ENCODE results near the gene TRIM2. TPM values are rescaled to one million over a fixed set of nuclear protein-coding genes. Genes with fewer than 3 reads are reported as not detected.
A peak's percentile ranks its signal among the peaks of the same experiment; 100 is the strongest.

The TRIM2 gene
- total and polyA plus RNA-seq, 2 donors from 2014 or later: 23.3 to 122 TPM

DNA sequence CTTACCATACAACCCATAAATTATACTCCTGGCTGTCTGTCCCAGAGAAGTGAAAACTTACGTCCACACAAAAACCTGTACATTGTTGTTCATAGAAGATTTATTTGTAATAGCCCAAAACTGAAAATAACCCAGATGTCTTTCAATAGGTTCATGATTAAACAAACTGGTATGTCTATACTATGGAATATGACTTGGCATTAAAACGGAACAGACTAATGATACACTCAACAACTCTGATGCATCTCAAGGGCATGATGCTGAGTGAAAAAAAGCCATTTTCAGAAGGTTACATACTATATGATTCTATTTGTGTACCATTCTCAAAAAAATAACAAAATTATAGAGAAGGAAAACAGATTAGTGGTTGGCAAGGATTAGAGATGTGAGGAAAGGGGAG is 128.7 kb downstream of the TRIM2 start:
- no peaks in the 10 kb centered on the region for H3K9me3 ChIP-seq (ENCODE audit: control insufficient read depth in 2 of 3, insufficient read depth in 1 of 3, low read length in 3 of 3)
- H3K4me1 ChIP-seq (ENCODE audit: control insufficient read depth in 2 of 3, insufficient read depth in 2 of 3, low read depth in 1 of 3, low read length in 3 of 3): no peaks in the 10 kb centered on the region
- intact Hi-C loops (cut with DNase I): no loop called here
- DNase-seq (no peak), FAIRE-seq (no peak)
- H3K27ac ChIP-seq (ENCODE audit: low read depth in 2 of 2, low read length in 2 of 2): no peak overlapping the region
- no peak overlapping the region for H3K9ac ChIP-seq (ENCODE audit: low read length in 3 of 3)
- H3K4me3 ChIP-seq (ENCODE audit: low read length in 3 of 3): no peak overlapping the region
- H3K36me3 ChIP-seq (ENCODE audit: control insufficient read depth in 2 of 3, insufficient read depth in 3 of 3, low read length in 3 of 3): peaks cover 0 to 4% (median 0%) of the 10 kb centered on the region in 3 donors
- TF ChIP-seq, protein P1, sequence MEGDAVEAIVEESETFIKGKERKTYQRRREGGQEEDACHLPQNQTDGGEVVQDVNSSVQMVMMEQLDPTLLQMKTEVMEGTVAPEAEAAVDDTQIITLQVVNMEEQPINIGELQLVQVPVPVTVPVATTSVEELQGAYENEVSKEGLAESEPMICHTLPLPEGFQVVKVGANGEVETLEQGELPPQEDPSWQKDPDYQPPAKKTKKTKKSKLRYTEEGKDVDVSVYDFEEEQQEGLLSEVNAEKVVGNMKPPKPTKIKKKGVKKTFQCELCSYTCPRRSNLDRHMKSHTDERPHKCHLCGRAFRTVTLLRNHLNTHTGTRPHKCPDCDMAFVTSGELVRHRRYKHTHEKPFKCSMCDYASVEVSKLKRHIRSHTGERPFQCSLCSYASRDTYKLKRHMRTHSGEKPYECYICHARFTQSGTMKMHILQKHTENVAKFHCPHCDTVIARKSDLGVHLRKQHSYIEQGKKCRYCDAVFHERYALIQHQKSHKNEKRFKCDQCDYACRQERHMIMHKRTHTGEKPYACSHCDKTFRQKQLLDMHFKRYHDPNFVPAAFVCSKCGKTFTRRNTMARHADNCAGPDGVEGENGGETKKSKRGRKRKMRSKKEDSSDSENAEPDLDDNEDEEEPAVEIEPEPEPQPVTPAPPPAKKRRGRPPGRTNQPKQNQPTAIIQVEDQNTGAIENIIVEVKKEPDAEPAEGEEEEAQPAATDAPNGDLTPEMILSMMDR (IDR thresholded peaks at IDR 0.05; ENCODE audit: borderline replicate concordance, extremely low read depth, insufficient read depth): no peak
- H3K27me3 ChIP-seq (ENCODE audit: control insufficient read depth, insufficient read depth, low read length): no peaks in the 10 kb centered on the region

DNA sequence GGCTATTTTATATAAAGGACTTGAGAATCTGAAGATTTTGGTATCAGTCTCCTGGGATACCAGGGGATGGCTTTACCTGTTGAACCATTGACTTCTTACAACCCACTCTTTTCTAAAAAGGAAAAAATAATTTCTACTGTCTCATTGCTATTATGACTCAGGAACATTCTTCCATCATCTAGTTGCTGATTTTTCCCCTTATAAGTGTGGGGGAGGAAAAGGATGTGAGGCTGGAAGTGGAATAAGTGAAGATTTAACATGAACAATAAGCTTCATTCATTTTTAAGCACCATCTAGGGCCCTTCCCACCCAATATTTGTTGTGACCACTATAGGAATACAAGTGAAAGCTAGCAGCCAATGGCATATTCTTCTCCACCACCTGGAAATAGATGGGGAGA is 129.6 kb downstream of the TRIM2 start:
- no peak for DNase-seq
- FAIRE-seq: no peak
- H3K4me3 ChIP-seq (ENCODE audit: low read length in 3 of 3): no peak overlapping the region
- no peaks in the 10 kb centered on the region for H3K27me3 ChIP-seq (ENCODE audit: control insufficient read depth, insufficient read depth, low read length)
- intact Hi-C loops (cut with DNase I): no loop called here
- H3K4me1 ChIP-seq (ENCODE audit: control insufficient read depth in 2 of 3, insufficient read depth in 2 of 3, low read depth in 1 of 3, low read length in 3 of 3): no peaks in the 10 kb centered on the region
- no peak overlapping the region for H3K27ac ChIP-seq (ENCODE audit: low read depth in 2 of 2, low read length in 2 of 2)
- peaks cover 0 to 4% (median 0%) of the 10 kb centered on the region in 3 donors for H3K36me3 ChIP-seq (ENCODE audit: control insufficient read depth in 2 of 3, insufficient read depth in 3 of 3, low read length in 3 of 3)
- H3K9me3 ChIP-seq (ENCODE audit: control insufficient read depth in 2 of 3, insufficient read depth in 1 of 3, low read length in 3 of 3): no peaks in the 10 kb centered on the region
- H3K9ac ChIP-seq (ENCODE audit: low read length in 3 of 3): no peak overlapping the region
- TF ChIP-seq, protein P1 (IDR thresholded peaks at IDR 0.05; ENCODE audit: borderline replicate concordance, extremely low read depth, insufficient read depth): no peak

DNA sequence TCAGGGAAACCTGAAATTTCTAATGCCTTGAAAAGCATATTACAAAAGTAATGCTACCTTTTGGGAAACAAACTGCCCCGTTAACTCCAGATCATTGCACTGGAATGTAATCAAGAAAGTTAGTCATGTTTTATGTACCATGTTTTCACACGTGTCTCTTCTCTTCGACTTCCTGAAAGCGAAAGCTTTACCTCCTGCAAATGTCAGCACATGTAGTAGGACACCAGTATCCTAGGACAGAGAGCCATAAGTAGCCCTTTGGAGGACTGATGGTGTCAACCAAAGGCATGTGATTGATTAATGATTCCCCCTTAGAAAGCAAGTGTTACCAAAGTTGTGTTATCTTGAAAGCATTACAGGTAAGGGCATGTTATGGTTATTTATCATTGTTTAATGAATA is 131.4 kb downstream of the TRIM2 start:
- intact Hi-C loops (cut with DNase I): no loop called here
- Histone ChIP-seq H3K4me3 (ENCODE audit: low read length in 3 of 3) (no peak overlapping the region), H3K27me3 (ENCODE audit: control insufficient read depth, insufficient read depth, low read length) (no peaks in the 10 kb centered on the region), H3K9me3 (ENCODE audit: control insufficient read depth in 2 of 3, insufficient read depth in 1 of 3, low read length in 3 of 3) (no peaks in the 10 kb centered on the region), H3K36me3 (ENCODE audit: control insufficient read depth in 2 of 3, insufficient read depth in 3 of 3, low read length in 3 of 3) (peaks cover 0 to 4% (median 2%) of the 10 kb centered on the region in 3 donors), H3K4me1 (ENCODE audit: control insufficient read depth in 2 of 3, insufficient read depth in 2 of 3, low read depth in 1 of 3, low read length in 3 of 3) (no peaks in the 10 kb centered on the region), H3K27ac (ENCODE audit: low read depth in 2 of 2, low read length in 2 of 2) (no peak overlapping the region), H3K9ac (ENCODE audit: low read length in 3 of 3) (no peak overlapping the region)
- FAIRE-seq (no peak), DNase-seq (peak in 2 of 5 donors; percentile 31 to 43)
- TF ChIP-seq, protein P1 (IDR thresholded peaks at IDR 0.05; ENCODE audit: borderline replicate concordance, extremely low read depth, insufficient read depth): no peak

DNA sequence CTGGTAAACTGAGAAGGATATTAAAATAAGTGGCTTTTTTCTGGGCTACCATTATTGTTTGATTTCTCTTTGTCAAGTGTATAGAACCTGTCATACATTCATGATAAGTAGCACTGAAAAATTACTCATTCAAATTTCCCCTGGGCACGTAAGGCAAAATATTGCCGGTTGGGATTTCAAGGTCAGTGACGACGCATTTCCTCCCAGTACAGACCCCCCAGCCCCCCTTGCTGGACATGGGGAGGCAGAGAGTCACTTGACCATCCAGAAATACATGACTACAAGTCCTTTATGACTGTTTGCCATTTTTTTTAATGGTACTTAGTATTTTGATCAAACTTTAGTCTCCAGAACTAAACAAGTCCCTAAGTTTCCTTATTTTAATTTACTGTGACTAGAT is 133.4 kb downstream of the TRIM2 start:
- Histone ChIP-seq H3K27me3 (ENCODE audit: control insufficient read depth, insufficient read depth, low read length) (no peaks in the 10 kb centered on the region), H3K9me3 (ENCODE audit: control insufficient read depth in 2 of 3, insufficient read depth in 1 of 3, low read length in 3 of 3) (no peaks in the 10 kb centered on the region), H3K36me3 (ENCODE audit: control insufficient read depth in 2 of 3, insufficient read depth in 3 of 3, low read length in 3 of 3) (peaks cover 0 to 2% (median 0%) of the 10 kb centered on the region in 3 donors), H3K27ac (ENCODE audit: low read depth in 2 of 2, low read length in 2 of 2) (no peak overlapping the region), H3K4me1 (ENCODE audit: control insufficient read depth in 2 of 3, insufficient read depth in 2 of 3, low read depth in 1 of 3, low read length in 3 of 3) (no peaks in the 10 kb centered on the region), H3K9ac (ENCODE audit: low read length in 3 of 3) (no peak overlapping the region), H3K4me3 (ENCODE audit: low read length in 3 of 3) (no peak overlapping the region)
- TF ChIP-seq, protein P1 (IDR thresholded peaks at IDR 0.05; ENCODE audit: borderline replicate concordance, extremely low read depth, insufficient read depth): no peak
- DNase-seq (no peak), FAIRE-seq (no peak)
- intact Hi-C loops (cut with DNase I): no loop called here

Measured in kidney (tissue), 14 donors.